ENCODE data around the gene EEIG1.

DNA sequence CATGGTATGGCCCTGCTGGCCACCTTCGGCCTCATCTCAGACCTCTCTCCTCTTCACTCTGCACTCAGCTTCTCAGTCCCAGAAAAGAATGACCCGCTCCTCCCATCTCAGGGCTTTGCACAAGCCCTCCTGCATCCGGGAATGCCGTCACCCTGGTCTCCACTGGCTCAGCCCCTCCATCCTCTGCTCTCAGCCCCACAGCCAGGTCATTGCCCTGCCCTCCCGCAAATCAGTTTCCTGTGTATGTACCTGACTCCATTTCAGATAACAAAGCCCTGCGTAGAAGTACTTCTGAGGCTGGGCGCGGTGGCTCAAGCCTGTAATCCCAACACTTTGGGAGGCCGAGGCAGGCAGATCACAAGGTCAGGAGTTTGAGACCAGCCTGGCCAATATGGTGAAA is 28.9 kb upstream of the EEIG1 start:
- TF ChIP-seq ZNF274 (IDR thresholded peaks at IDR 0.05; ENCODE audit: low read depth, low read length), result no peak
- TF ChIP-seq YY1 (IDR thresholded peaks at IDR 0.05; ENCODE audit: insufficient read depth, insufficient read length), result no peak

All from NT2/D1 (cell line).